Kidney (tissue), 14 donors: Measurements from ENCODE around the gene EFHD1. TPM values are rescaled to one million over a fixed set of nuclear protein-coding genes. Genes with fewer than 3 reads are reported as not detected.
A peak's percentile ranks its signal among the peaks of the same experiment; 100 is the strongest.

Experiments used
- DNase-seq, 5 donors: peaks; one replicate each; pipeline ENCODE4 v3.0.0-alpha.2; 2013 to 2020
- FAIRE-seq: peaks from 2 replicates; lab custom pipeline; 2012; peaks lifted over from hg19 to GRCh38; lab: Jason Lieb, UNC
- H3K27ac ChIP-seq, 2 donors: one replicate each; pipeline ENCODE4 v1.7.0; 2013; ENCODE audit warnings: low read depth in 2 of 2, low read length in 2 of 2, inconsistent platforms in 1 of 2
- H3K27me3 ChIP-seq: one replicate; pipeline ENCODE4 v1.7.1; 2013; ENCODE audit warnings: low read length, inconsistent platforms; ENCODE audit not compliant: control insufficient read depth, insufficient read depth
- H3K36me3 ChIP-seq, 3 donors: one replicate each; pipeline versions ENCODE4 v1.7.0 to v1.7.1; 2013; ENCODE audit warnings: low read length in 3 of 3, control low read depth in 1 of 3, inconsistent platforms in 1 of 3; ENCODE audit not compliant: insufficient read depth in 3 of 3, control insufficient read depth in 2 of 3
- H3K4me1 ChIP-seq, 3 donors: one replicate each; pipeline versions ENCODE4 v1.7.0 to v1.7.1; 2013; ENCODE audit warnings: low read length in 3 of 3, inconsistent platforms in 1 of 3, low read depth in 1 of 3; ENCODE audit not compliant: control insufficient read depth in 2 of 3, insufficient read depth in 2 of 3
- H3K4me3 ChIP-seq, 3 donors: one replicate each; pipeline versions ENCODE4 v1.7.0 to v1.8.1; 2013; ENCODE audit warnings: low read length in 3 of 3, control low read depth in 1 of 3, inconsistent platforms in 1 of 3
- H3K9ac ChIP-seq, 3 donors: one replicate each; pipeline versions ENCODE4 v1.7.0 to v1.7.1; 2013; ENCODE audit warnings: low read length in 3 of 3, control low read depth in 1 of 3, inconsistent platforms in 1 of 3
- H3K9me3 ChIP-seq, 3 donors: one replicate each; pipeline versions ENCODE4 v1.7.0 to v1.7.1; 2013; ENCODE audit warnings: low read length in 3 of 3, control low read depth in 1 of 3, inconsistent platforms in 1 of 3; ENCODE audit not compliant: control insufficient read depth in 2 of 3, insufficient read depth in 1 of 3
- CTCF ChIP-seq: IDR thresholded peaks from 3 replicates; pipeline ENCODE4 v1.5.1; 2012; ENCODE audit warnings: mild to moderate bottlenecking, moderate library complexity, borderline replicate concordance; ENCODE audit not compliant: insufficient read depth; ENCODE audit errors: extremely low read depth
- intact Hi-C: fragments of 100-400 bp; cut with DNase I; formaldehyde crosslinking; loops from one replicate; pipeline ENCODE4 v1.11.1; 2022
- polyA plus RNA-seq: library from polyadenylated mRNA; stranded (reverse); fragments of 350-450 nt; fragmentation: Illumina TruSeq; extraction: RNeasy Lipid Tissue Mini Kit (QIAGEN cat#74804); gene quantifications from one replicate; pipeline ENCODE4 v1.2.3, GENCODE V29; 2014; ENCODE audit warnings: low read depth, low replicate concordance; ENCODE audit not compliant: insufficient read depth
- total RNA-seq: library from RNA; stranded (reverse); fragmentation: NEBNext Ultra II Directional; extraction: Animal tissue kit (Norgen Biotek cat#: 25700); gene quantifications from one replicate; pipeline ENCODE4 v1.2.1, GENCODE V29; 2021
- donor health status: control.
- donor health status: control.
- donor health status: control.
- donor health status: control.
- donor health status: control.
- donor health status: DM: yes; HTN: yes; CAD: no.
- donor health status: Normal renal cell carcinoma (clear cell type).

The EFHD1 gene
- total and polyA plus RNA-seq, 2 donors from 2014 or later, result 129 to 280 TPM

- FAIRE-seq (no peak), DNase-seq (no peak)
- Histone ChIP-seq H3K4me3 (no peak overlapping the region), H3K4me1 (no peaks in the 10 kb centered on the region), H3K27ac (no peak overlapping the region), H3K9ac (no peak overlapping the region), H3K9me3 (no peaks in the 10 kb centered on the region), H3K27me3 (no peaks in the 10 kb centered on the region), H3K36me3 (no peaks in the 10 kb centered on the region)
- intact Hi-C loops, result no loop called here
- no peak for TF ChIP-seq CTCF
Observed at GRCh38 chr2:232610081-232610480, 23.3 kb upstream of the EFHD1 start.

GRCh38 chr2:232611061-232611460 is 22.3 kb upstream of the EFHD1 start:
- Histone ChIP-seq H3K27ac (no peak overlapping the region), H3K9me3 (no peaks in the 10 kb centered on the region), H3K4me3 (no peak overlapping the region), H3K27me3 (no peaks in the 10 kb centered on the region), H3K36me3 (no peaks in the 10 kb centered on the region), H3K4me1 (no peaks in the 10 kb centered on the region), H3K9ac (no peak overlapping the region)
- DNase-seq, result peak in 1 of 5 donors; percentile 53
- intact Hi-C loops, result no loop called here
- no peak for FAIRE-seq
- TF ChIP-seq CTCF, result no peak

GRCh38 chr2:232611559-232612218 is 21.7 kb upstream of the EFHD1 start:
- Histone ChIP-seq H3K4me3 (no peak overlapping the region), H3K9me3 (no peaks in the 10 kb centered on the region), H3K36me3 (no peaks in the 10 kb centered on the region), H3K9ac (no peak overlapping the region), H3K4me1 (no peaks in the 10 kb centered on the region), H3K27me3 (no peaks in the 10 kb centered on the region), H3K27ac (no peak overlapping the region)
- DNase-seq, result peak; percentile 29 to 79 (median 53)
- FAIRE-seq, result no peak
- TF ChIP-seq CTCF, result peak; percentile 80
- intact Hi-C loops, result no loop called here
